Measurements from ENCODE around the gene UFD1.
A peak's percentile ranks its signal among the peaks of the same experiment; 100 is the strongest.

UFD1 gene

GRCh38 chr22:19494676-19495173, 15.7 kb upstream of the UFD1 start:
- no peak for DNase-seq

DNA sequence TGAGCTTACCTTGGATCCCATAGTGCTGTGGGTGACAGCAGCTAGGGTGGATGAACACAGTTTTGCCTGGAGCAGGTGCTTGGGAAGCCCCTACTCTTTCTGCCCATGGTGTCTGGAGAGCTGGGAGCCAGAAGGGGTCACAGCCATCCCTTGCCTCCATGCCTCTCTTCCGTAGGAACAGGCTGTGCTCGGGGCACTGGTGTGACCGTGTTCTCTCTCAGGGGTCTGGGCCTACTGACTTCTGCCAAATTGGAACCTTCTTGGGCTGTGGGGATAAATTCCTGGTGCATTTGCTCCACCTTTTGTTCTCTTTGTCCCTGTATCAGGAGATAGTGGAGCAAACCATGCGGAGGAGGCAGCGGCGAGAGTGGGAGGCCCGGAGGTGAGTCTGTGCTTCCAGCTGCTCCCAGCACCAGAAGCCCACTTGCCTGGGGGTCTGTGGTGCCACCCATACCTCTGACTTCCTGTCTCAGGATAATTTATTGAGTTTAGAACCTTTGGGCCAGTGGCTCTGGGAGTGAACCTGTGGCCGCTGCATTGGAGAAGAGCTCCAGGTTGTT, 15.1 kb upstream of the UFD1 start:
- DNase-seq, result no peak

GRCh38 chr22:19492504-19493174, 13.6 kb upstream of the UFD1 start:
- no peak for DNase-seq

- DNase-seq, result no peak
Measured at GRCh38 chr22:19490628-19491230, 11.7 kb upstream of the UFD1 start.

DNA sequence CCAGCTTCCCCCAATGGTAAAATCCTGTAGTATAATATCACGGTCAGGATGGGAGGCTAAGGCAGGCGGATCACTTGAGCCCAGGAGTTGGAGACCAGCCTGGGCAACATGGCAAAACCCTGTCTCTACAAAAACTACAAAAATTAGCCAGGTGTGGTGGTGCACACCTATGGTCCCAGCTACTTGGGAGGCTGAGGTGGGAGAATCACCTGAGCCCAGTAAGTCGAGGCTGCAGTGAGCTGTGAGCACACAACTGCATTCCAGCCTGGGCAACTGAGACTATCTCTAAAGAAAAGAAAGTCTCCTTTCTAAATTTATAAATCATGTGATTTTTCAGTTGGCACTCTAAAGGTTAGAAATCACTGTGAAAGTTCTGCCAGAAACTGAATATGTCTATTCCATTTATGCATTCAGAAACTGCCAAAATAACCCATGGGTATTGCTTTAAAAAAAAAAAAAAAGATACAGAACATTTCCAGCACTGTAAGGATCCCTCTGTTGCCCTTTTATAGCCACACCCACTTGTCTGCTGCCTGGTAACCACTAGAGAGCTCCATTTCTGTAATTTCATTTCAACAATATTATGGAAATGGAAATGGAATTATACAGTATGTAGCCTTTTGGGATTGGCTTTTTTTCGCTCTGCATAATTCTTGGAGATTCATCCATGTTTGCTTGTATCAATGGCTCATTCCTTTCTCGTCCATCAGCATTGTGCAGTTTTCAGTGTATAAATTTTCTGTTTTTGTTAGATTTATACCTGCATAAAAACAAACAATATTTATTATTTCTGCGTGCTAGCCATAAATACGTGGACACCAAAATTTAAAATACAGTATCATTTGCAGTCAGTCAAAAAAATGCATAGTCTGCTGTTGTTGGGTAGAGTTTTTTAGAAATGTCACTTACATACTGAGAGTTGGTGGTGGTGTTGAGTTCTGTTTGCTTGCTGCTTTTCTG, 10.2 kb upstream of the UFD1 start:
- DNase-seq, result peak; percentile 6

DNA sequence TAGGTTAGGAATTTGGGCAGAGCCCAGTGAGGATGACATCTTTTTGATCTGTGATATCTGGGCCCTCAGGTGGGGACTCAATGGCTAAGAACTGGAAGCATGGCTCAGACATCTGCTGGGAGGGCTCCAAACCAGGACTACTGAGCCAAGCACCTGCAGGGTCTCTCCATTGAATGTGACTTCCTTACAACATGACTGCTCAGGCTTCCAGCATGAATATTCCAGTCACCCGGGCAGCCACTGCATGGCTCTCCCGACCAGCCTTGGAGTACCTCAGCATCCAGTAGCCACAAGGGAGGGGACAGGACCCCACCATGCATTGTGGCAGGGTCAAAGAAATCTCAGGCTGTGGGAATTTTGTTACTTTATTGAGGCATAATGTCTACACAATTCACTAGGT, 9.3 kb upstream of the UFD1 start:
- DNase-seq, result no peak

GRCh38 chr22:19483481-19484244, 4.7 kb upstream of the UFD1 start:
- peak; percentile 51 for DNase-seq

GRCh38 chr22:19482297-19482696, 3.3 kb upstream of the UFD1 start:
- no peak for DNase-seq

DNA sequence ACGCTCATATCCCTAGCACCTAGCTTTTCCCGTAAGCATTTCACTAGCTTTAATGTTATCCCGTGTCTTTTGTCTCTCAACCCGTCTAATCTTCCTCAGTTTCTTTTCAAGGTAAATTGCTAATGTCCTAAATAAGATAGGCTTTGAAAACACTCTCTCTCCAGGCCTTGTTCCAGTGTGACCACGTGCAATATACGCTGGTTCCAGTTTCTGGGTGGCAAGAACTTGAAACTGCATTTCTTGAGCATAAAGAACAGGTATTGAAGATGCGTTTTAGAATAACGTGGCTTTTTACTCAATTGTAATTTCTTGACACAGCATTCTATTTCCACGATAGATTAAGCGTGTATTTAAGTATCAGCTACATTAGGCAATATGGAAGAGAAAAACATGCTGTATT, 1.8 kb upstream of the UFD1 start:
- DNase-seq, result no peak

GRCh38 chr22:19480173-19480568, 1.2 kb upstream of the UFD1 start:
- no peak for DNase-seq

DNA sequence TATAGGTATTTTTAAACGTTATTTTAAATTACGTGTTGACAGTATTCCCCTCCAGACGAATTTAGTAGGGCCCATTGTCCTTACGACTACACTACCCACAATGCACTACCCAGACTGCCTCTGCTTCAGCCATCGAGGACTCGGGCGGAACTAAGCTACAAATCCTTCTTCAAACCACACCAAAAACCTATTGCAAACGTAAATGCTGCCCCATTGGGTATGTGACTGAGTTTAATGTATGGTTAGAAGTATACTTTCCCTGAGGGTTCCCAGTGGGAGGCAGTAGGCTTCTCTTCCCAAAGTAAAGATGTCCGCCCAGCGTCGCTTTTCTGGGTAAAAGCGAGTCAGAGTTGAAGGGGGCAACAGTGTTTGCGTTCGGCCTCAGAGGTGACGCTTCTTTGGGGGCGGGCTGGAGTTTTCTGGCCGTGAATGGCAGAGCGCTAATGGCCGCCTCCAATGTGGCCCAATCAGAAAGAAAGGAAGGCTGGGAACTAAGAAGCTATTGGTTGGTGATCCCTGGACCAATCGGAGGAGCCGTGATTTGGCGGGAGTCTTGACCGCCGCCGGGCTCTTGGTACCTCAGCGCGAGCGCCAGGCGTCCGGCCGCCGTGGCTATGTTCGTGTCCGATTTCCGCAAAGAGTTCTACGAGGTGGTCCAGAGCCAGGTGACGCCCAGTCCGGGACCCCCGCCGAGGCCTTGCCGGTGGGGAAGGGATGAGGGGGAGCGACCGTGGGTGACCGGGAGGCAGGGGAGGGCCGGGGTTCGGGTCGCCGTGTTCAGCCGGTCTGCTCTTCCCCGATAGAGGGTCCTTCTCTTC, 571 bp upstream of the UFD1 start, which contains the start of gene CDC45:
Gene CDC45 (plus strand): TSS at position 566 of the 818 bp plus-strand sequence. CDS start 49 bp downstream, at position 615.
- DNase-seq, result peak; percentile 98

DNA sequence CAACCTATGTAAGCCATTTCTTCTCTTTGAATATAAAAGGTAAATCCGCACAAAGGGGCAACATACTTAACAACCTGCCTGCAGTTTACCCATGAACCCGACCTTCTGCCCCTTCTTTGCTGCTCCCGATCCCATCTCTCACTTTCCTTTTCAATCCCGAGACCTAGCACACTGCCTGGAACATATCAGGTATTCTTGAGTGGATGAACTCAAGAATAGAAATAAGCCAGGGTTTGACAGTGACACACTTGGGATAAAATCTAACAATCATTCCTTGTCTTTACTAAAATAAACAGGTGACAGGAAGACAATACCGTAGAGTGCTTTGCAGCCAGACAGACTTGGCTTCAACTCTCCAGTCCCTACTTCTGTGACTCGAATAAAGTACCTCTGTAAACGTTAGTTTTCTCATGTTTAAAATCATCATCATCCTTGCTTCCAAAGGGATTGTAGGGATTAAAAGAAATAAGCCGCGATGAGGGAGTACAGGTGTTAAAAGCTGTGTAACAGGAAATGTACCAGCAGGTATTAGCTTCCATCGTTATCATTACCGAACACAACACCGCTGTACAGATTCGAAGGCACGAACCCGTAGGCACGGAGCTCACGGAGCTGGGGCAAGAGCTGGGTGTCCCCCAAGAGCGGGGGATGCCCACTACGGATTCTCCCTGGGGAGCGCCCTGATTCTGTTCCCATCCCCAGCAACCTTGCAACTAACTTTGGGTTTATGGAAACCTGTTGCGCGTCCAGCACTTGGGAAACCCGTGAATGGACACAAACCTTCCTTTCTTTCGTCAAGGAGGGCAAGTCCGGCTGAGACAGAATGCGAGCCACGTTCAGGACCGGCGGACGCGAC, 720 bp downstream of the UFD1 start:
- DNase-seq, result no peak

DNA sequence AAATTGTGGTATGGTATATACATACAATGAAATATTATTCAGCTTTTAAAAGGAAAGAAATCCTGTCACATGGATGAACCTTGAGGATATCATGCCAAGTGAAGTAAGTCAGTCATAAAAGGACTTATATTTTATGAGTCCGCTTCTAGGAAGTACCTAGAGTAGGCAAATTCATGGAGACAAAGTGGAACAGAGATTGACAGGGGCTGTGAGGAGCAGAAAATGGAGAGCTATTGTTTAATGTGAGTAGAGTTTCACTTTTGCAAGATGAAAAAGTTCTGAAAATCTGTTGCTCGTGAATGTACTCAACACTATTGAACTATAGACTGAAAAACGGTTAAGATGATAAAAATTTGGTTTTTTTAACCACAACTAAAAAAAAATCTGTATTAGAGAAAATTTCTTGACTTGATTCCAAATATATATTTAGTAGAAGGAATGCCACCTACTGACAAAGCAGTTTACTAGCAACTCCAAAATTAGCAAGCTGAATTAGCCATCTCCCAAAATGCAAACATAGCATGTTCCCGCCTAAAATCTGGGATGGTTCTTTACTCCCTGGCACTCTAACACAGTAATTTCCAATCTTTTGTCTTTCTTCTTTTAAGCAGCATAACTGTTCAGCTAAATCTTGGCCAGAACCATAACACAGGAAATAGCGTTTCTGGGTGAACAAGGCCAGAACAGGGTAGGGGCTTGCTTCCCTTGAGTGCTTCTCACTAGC, 1.5 kb downstream of the UFD1 start:
- DNase-seq, result peak; percentile 8

DNA sequence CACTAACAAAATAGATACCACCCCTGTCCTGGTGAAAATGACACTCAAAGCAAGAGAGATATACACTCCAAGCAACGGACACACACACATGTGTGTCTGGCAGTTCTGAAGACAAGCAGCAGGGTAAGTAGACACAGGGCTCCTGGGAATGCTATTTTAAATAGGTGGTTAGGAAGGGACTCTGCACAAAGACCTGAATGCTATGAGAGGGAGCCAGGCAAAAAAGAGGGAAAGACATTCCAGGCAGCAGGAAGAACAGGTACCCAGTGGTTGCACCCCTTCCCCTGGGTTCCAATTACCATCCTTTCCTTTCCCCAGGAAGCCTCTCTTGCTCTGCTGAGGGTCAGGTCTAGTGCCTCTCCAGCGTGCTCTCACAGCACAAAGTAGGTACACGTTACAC, 3.0 kb downstream of the UFD1 start:
- DNase-seq, result no peak

DNA sequence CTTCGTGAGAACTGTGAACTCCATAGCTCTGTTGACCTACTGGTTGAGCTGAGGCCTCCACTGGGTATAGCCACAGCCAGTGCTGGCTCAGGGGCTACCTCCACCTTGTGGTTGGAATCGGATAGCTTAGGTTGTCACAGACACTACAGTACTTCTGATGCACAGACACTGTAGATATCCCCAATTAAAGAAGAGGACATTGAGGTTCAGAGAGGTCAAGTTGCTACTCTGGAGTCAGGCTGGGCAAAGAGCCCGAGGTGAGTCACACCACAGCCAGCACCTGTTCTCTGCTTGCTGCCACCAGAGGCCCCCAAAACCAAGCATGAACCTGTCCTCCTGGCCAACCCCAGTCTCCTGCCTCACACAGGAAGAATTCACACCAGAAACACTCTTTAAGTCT, 5.4 kb downstream of the UFD1 start:
- no peak for DNase-seq

GRCh38 chr22:19472233-19472632, 6.8 kb downstream of the UFD1 start:
- DNase-seq, result no peak

DNA sequence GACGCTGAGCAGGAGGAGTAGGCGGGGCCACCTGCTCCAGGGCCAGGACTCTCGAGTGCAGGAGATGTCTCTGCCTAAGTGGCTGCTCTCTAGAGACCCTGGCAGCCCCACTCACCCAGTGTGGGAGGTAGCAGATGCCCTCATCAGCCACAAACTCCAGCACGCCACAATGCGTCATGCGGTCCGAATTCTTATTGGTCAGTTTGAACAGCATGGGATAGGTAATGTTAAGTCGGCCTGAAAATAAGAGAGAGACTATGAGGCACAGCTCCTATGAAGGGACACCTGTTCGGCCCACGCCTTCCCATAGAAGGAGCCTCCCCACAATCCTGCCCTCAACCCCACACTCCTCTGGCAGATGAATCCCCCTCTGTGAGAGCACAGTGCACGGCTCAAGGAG, 7.4 kb downstream of the UFD1 start:
- no peak for DNase-seq

DNA sequence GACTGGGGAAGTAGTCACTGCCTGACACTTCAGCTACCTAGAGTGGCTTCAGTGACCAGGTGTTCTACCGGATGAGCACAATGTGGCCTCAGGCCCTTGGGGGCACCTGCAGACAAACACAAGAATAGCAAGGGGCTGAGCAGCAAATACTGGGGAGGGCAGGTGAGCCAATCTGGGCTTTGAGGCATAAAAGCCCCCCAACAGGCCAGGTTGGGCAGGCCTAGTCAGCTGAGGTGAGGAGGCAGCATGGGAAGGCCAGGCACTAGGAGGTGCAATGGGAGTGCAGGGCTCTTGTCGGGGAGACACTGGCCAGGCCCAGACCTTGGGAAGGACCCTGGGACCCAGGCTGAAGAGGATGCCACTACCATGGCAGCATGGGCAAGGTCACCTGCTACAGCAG, 9.0 kb downstream of the UFD1 start:
- DNase-seq, result no peak

DNA sequence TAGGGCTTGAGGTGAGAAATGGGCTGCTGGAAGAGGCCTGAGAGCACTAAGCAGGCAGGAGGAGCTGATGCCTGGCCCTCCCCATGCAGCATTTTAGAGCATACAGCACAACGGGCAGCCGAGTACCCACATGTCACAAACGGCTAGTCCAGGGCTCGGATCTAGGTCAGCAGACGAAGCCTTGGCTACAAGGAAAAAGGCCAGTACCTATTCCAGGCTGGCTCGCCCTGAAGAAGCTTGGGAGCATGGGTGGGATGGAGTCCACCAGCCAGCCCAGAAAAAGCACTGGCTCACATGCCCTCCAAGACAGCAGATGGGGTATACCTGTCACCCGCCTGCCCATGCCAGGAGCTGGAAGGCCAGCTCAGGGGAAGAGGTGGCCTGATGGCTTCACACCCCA, 9.6 kb downstream of the UFD1 start:
- no peak for DNase-seq

GRCh38 chr22:19467912-19468311, 11.1 kb downstream of the UFD1 start:
- DNase-seq, result no peak

Data from fibroblast of skin of right quadriceps (primary cell).